Testis (tissue), 3 donors: Measurements from ENCODE around the gene GRHL3. TPM values are rescaled to one million over a fixed set of nuclear protein-coding genes. Genes with fewer than 3 reads are reported as not detected.

Source experiments
- DNase-seq: peaks from one replicate; pipeline ENCODE4 v3.0.0-alpha.2; 2019
- H3K27ac ChIP-seq, 2 donors: fragments of 200-600 bp; sonication (generic); one replicate each; pipeline ENCODE4 v1.5.1; 2019
- H3K27me3 ChIP-seq: fragments of 200-600 bp; sonication (generic); one replicate; pipeline ENCODE4 v1.5.1; 2019
- H3K36me3 ChIP-seq: fragments of 200-600 bp; sonication (generic); one replicate; pipeline ENCODE4 v1.5.1; 2017; ENCODE audit warnings: low read depth; ENCODE audit errors: missing control alignments
- H3K4me1 ChIP-seq: fragments of 200-600 bp; sonication (generic); one replicate; pipeline ENCODE4 v1.5.1; 2019
- H3K4me3 ChIP-seq, 2 donors: fragments of 200-600 bp; sonication (generic); one replicate each; pipeline ENCODE4 v1.5.1; 2017 to 2019
- H3K9me3 ChIP-seq: fragments of 200-600 bp; sonication (generic); one replicate; pipeline ENCODE4 v1.5.1; 2017
- CTCF ChIP-seq, 3 experiments: fragments of 450-650 bp in 2 of 3; fragments of 200-600 bp in 1 of 3; sonication (generic) in 1 of 3; IDR thresholded peaks; one replicate each; pipeline ENCODE4 v1.5.1; 2016 to 2019; ENCODE audit warnings: antibody characterized with exemption in 3 of 3, mild to moderate bottlenecking in 2 of 3, moderate library complexity in 1 of 3
- POLR2A ChIP-seq: fragments of 450-650 bp; IDR thresholded peaks from one replicate; pipeline ENCODE4 v1.6.1; 2017; ENCODE audit warnings: antibody characterized with exemption, mild to moderate bottlenecking, moderate library complexity
- WGBS, 2 donors: methylation state at CpG; one replicate each; pipeline ENCODE4 v1.1.5; 2018; 5-methylcytosine and 5-hydroxymethylcytosine counted together
- intact Hi-C: fragments of 100-400 bp; cut with DNase I; formaldehyde crosslinking; loops from one replicate; pipeline ENCODE4 v1.15.1; 2023; ENCODE audit warnings: low total_unique reads
- polyA plus RNA-seq: library from polyadenylated mRNA; stranded (reverse); fragments of 350-450 nt; fragmentation: Illumina TruSeq; extraction: RNeasy Lipid Tissue Mini Kit (QIAGEN cat#74804); gene quantifications from one replicate; pipeline ENCODE4 v1.2.3, GENCODE V29; 2014; ENCODE audit warnings: low read depth, low replicate concordance; ENCODE audit not compliant: insufficient read depth
- total RNA-seq, 2 donors: library from RNA; depleted of rRNA; stranded (reverse); fragments of >200 nt; gene quantifications; one replicate each; pipeline ENCODE4 v1.2.3, GENCODE V29; 2016

The GRHL3 gene
- total and polyA plus RNA-seq, 3 donors from 2014 or later: 2.7 to 9.5 (median 3.2) TPM

GRCh38 chr1:24277420-24278169 lies 41.6 kb upstream of the GRHL3 start:
- DNase-seq: no peak
- H3K36me3 ChIP-seq: no peaks in the 10 kb centered on the region
- no peak for TF ChIP-seq CTCF (IDR thresholded peaks at IDR 0.05)
- no peak for TF ChIP-seq POLR2A
- no peaks in the 10 kb centered on the region for H3K9me3 ChIP-seq
- no peak overlapping the region for H3K27ac ChIP-seq
- 81 to 83% methylated on average over 11 to 12 of the region's 12 CpGs for WGBS, 2 donors
- H3K4me1 ChIP-seq: no peaks in the 10 kb centered on the region
- no peaks in the 10 kb centered on the region for H3K27me3 ChIP-seq
- intact Hi-C loops: no loop called here
- H3K4me3 ChIP-seq: no peak overlapping the region

DNA sequence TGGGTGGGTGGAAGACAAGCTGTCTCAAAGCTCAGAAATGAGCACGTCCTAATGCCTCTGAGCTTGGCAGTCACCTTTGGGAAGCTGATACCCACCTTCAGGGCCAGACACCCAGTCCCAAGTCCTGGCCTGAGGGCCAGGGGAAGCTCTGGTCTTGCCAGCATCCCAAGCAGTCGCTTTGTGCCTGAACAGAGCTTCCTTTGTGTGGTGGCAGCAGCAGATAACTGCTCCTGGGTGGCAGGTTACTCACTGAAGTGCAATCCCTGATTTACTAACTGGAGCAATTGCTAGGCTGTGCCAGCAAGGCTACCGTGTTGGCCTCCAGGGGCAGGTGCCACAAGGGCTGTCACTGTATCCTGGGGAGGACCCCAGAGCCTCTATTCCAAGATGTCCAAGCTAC lies 40.4 kb upstream of the GRHL3 start:
- DNase-seq: no peak
- 73% methylated on average over 3 of the region's 3 CpGs; no CpG with 5 or more reads in 1 of the 2 donors for WGBS, 2 donors
- Histone ChIP-seq H3K27ac (no peak overlapping the region), H3K9me3 (no peaks in the 10 kb centered on the region), H3K36me3 (no peaks in the 10 kb centered on the region), H3K27me3 (no peaks in the 10 kb centered on the region), H3K4me3 (no peak overlapping the region), H3K4me1 (no peaks in the 10 kb centered on the region)
- intact Hi-C loops: no loop called here
- TF ChIP-seq POLR2A (no peak), CTCF (IDR thresholded peaks at IDR 0.05) (no peak)

GRCh38 chr1:24279590-24280232 lies 39.4 kb upstream of the GRHL3 start:
- no peaks in the 10 kb centered on the region for H3K27me3 ChIP-seq
- 79 to 81% methylated on average over 5 of the region's 5 CpGs for WGBS, 2 donors
- no peaks in the 10 kb centered on the region for H3K4me1 ChIP-seq
- DNase-seq: no peak
- H3K9me3 ChIP-seq: no peaks in the 10 kb centered on the region
- no peak overlapping the region for H3K4me3 ChIP-seq
- TF ChIP-seq CTCF (IDR thresholded peaks at IDR 0.05) (no peak), POLR2A (no peak)
- H3K27ac ChIP-seq: no peak overlapping the region
- intact Hi-C loops: no loop called here
- H3K36me3 ChIP-seq: no peaks in the 10 kb centered on the region

- Histone ChIP-seq H3K4me1 (no peaks in the 10 kb centered on the region), H3K27ac (no peak overlapping the region), H3K27me3 (no peaks in the 10 kb centered on the region), H3K9me3 (no peaks in the 10 kb centered on the region), H3K4me3 (no peak overlapping the region), H3K36me3 (no peaks in the 10 kb centered on the region)
- WGBS, 2 donors: 83 to 90% methylated on average over 2 of the region's 2 CpGs
- intact Hi-C loops: no loop called here
- DNase-seq: no peak
- TF ChIP-seq POLR2A (no peak), CTCF (IDR thresholded peaks at IDR 0.05) (no peak)
Measured at GRCh38 chr1:24281591-24281990, 37.6 kb upstream of the GRHL3 start.
